HG02798 (cell line): ENCODE data around the gene TIMM50.
"Not testable (repeated sequence)": the region's sequence is repeated elsewhere in the genome, so short reads cannot be mapped to it uniquely, and the experiment has no call there.

ENCODE experiments used
- ATAC-seq: cut with Tn5 transposase; IDR thresholded peaks from one replicate; pipeline ENCODE4 v1.9.1; 2021; ENCODE audit warnings: mild to moderate bottlenecking; ENCODE audit not compliant: unreplicated experiment, poor library complexity

The TIMM50 gene

DNA sequence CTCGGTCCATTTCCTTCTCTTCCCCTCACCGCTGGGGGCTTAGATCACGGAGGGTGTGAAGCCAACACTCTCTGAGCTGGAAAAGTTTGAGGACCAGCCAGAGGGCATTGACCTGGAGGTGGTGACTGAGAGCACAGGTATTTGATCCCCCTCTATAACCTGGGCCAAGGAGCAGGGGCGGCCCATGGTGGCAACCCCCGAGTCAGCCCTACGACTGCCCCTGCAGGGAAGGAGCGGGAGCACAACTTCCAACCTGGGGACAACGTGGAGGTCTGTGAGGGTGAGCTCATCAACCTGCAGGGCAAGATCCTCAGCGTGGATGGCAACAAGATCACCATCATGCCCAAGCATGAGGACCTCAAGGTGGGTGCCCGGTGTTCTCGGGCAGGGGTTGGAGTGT, 11.6 kb upstream of the TIMM50 start:
- no peak for ATAC-seq

DNA sequence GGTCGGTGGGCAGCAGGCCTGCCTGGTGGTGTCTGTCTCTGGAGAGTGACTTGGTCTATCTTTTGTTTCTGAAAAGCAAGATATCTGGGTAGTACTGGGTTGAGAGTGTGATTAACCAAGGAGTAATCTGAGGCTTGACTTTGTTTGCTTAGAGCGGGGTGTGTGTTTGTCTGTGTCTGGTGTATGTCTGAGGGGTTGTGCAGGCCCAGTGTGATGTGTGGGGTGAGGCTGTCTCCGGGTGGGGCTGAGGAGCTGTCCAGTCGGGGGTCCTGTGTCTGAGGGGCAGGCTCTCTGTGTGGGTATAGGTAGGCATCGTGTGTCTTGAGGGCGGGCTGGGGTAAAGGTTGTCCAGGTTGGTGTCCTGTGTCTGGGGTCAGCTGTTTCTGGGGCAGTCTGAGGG, 11.1 kb upstream of the TIMM50 start:
- ATAC-seq = no peak

DNA sequence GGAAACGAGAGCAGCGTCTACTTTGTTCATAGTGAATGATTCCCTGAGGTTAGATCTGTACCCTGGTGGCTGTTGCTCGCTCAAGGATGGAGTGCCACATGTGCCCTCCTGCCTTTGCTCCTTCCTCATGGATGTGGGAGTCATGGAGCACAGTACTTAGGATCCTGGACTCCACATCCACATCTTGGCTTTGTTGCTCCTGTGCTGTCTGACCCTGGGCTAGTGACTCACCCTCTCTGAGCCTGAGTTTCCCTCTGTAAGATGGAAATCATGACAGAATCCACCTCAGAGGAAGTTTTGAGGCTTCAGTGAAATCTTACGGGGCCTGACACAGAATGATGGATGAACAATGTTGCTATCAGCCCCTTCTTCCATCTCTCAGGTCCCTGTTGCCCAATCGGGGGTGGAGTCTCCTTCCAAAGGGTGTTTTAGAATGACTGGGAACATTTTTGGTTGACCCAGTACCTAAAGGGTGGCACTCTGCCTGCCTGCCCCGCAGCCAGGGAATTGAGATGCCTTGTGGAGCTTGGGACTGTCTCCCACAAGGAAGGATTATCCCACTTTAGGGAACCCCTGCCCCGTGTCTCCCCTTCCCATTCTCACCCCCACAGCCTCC, 9.8 kb upstream of the TIMM50 start:
- no peak for ATAC-seq

DNA sequence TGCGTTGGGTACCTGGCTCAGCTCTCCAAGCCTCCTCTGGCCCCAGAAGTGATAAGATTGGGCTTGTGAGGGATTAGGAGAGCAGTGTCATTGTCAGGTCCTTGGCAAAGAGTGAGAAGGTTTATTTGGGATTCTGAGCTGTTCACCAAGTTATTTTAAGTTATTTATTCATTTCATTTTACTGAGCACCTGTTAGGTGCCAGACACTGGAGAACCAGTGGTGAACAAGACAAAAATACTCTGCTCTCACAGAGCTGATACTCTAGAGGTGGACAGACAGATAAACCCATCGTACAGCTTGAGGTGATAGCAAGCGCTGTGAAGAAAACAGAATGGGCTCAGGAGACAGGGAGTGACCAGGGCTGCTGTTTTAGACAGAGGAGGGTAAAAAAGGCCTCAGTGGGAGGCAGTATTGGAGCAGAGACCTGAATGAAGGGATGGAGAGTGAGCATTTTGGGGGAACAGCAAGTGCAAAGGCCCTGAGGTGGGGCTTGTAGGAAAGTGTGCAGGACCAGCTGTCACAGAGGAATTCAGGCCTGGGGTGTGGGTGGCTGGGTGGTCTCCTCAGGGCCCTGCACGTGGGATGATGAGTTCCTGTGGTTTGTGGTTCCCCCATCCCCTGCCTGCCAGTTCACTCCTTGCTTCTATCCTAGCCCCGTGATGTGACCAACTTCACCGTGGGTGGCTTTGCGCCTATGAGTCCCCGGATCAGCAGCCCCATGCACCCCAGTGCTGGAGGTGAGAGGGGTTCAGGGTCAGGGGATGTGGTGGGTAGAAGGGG, 8.7 kb upstream of the TIMM50 start:
- ATAC-seq = no peak

DNA sequence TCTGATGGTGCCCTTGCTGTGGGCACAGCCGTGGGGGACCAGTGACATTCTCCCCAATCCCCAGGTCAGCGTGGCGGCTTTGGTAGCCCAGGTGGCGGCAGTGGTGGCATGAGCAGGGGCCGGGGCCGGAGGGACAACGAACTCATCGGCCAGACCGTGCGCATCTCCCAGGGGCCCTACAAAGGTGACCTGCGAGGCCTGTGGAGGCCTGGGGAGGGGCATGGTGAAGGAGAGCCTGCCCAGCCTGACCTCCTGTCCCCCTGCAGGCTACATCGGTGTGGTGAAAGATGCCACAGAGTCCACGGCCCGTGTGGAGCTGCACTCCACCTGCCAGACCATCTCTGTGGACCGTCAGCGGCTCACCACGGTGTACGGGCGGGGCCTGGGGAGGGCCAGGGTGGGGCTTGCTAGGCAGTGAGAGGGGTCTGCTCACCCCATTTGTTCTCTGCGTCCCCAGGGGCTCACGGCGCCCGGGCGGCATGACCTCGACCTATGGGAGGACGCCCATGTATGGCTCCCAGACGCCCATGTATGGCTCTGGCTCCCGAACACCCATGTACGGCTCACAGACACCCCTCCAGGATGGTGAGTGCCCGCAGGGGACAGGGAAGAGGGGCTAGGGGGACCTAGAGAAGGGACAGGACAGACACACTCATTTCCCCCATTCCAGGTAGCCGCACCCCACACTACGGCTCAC, 7.7 kb upstream of the TIMM50 start:
- ATAC-seq = no peak

DNA sequence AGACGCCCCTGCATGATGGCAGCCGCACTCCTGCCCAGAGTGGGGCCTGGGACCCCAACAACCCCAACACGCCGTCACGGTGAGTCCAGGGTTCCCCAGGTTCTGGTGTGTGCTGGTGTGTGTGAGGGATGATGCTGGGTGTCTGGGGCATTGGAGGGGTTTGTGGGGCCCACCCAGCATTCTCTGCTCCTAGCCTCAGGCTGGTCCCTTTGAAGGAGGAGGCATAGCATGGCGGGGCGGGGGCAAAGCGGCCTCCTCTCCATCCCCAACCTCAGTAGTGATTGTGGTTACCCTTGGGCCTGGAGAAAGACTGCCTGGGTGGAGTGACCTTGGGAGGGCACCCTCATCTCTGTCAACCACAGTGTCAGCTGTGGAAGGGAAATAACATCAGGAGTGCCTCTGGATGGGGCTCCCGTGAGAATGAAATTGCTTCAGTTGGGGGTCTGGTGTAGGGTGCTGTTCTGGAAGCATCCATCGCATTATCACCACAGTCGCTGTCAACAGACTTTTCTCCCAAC, 7.1 kb upstream of the TIMM50 start:
- no peak for ATAC-seq

DNA sequence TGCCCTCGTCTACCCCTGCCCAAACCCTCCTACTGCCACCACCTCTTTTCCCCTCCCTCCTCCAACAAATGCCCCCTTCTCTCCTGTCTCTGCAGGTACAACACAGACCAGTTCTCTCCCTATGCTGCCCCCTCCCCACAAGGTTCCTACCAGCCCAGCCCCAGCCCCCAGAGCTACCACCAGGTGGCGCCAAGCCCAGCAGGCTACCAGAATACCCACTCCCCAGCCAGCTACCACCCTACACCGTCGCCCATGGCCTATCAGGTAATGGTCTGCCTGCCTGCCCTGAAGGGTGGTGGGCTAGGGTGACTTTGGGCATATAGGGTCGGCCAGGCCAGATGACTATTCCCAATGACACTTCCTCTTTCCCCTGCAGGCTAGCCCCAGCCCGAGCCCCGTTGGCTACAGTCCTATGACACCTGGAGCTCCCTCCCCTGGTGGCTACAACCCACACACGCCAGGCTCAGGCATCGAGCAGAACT, 6.5 kb upstream of the TIMM50 start:
- no peak for ATAC-seq

DNA sequence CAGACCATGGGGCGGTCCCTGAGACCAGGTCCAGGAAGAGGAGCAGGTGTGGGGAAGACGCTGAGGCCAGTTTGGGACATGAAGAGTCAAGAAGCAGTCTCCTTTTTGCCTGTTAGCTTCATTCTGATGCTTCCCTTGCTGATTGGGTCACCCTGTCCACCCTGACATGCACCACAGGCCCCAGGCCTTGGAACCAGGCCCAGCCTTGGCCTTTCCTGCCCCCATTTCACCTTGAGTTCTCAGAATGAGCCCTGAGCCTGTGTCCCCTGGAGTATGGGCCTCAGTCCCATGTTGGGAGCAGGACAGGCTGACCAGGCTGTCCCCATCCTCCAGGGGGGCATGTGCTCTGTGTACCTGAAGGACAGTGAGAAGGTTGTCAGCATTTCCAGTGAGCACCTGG, 4.9 kb upstream of the TIMM50 start:
- no peak for ATAC-seq

DNA sequence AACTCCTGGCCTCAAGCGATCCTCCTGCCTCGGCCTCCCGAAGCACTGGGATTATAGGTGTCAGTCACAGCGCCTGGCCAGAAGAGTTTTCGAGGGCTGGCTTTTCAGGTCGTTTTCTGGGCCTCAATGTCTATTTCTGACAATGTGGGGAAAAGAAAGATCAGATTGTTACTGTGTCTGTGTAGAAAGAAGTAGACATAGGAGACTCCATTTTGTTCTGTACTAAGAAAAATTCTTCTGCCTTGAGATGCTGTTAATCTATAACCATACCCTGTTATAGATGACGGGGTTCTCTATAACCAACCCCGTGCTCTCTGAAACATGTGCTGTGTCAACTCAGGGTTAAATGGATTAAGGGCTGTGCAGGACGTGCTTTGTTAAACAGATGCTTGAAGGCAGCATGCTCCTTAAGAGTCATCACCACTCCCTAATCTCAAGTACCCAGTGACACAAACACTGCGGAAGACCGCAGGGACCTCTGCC, 1.3 kb upstream of the TIMM50 start:
- ATAC-seq = not testable (repeated sequence)

DNA sequence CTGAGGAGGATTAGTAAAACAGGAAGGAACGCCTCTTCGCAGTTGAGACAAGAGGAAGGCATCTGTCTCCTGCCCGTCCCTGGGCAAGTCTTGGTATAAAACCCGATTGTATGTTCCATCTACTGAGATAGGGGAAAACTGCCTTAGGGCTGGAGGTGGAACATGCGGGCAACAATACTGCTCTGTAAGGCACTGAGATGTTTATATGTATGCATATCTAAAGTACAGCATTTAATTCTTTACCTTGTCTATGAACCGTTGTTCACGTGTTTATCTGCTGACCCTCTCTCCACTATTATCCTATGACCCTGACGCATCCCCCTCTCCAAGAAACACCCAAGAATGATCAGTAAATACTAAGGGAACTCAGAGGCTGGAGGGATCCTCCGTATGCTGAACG, 722 bp upstream of the TIMM50 start:
- ATAC-seq = no peak

DNA sequence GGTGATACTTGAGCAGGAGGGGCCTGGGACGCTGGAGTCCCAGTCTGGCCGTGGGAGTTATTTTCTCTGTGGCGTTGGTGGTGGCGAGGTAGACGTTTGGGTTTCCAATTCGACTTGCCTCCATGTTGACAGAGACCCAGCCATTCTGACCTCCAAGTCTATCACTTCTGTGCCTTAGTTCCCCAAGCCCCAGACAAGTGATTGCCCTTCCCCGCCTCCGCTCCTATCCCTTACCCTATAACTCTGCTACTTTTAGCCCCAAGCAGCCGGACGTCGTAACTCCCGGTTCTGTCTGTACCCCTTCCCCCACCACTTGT, 549 bp downstream of the TIMM50 start:
- ATAC-seq = no peak

DNA sequence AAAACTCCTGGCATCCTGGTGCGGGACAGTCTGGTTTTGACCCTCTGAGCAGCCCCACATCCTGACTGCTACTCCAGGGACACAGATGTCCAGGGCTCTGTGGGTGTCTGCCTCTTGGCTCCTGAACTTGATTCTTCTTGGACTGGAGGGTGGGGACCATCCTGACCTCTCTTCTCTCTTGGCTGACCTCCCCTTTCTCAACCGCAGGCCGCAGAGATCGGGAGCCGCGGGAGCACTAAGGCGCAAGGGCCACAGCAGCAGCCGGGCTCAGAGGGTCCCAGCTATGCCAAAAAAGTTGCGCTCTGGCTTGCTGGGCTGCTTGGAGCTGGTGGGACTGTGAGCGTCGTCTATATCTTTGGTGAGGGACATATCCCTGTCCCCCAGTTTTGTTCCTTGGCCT, 1.0 kb downstream of the TIMM50 start:
- no peak for ATAC-seq

DNA sequence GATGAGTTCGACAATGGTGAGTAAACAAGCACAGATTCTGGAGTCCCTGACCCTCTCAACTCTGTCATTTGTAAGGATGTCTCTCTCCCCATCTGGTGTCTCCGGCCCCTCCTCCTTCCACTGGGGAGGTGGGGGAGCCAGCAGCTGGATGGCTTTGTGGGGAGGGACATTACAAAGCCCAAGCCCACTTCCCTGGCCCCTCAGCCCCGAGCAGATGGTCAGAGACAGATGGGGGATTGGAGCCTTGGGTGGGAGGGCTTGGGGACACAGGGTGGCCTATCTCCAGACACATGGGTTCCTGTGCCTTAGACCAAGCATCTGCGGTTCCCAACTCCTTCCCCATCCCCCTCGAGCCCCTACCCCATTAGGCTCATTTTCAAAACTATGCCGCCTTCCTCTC, 2.5 kb downstream of the TIMM50 start:
- ATAC-seq = no peak

DNA sequence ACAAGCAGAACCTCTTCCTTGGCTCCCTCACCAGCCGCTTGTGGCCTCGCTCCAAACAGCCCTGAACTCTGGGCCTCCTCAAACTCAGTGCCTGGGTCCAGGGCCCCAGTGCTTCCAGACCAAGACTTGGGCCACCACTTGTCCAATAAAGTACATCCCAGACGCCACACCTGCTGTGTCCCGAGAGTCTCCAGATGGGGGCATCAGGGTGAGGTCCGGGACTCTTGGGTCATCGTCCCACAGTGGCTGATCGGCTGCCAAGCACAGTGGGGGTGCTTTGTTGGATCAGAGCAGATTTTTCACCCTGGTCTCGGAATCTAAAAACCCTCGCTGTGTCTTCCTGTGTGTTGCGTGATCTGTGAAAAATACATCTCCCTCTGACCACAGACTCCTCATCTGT, 9.1 kb downstream of the TIMM50 start:
- no peak for ATAC-seq

DNA sequence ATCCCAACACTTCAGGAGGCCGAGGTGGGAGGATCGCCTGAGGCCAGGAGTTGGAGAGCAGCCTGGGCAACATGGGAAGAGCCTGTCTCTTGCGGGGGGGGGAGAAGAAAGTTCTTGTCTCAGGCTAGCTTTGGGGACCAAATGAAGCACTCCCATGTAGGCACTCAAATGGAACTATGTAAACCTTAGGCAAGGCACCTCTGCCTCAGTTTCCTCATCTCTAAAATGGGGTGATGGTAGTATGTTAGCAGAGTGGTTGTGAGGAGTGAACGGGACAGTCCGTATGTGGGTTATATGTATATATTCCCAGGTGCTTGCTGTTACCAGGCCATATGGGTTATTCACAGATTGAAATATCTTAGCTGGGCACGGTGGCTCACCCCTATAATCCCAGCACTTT, 11.6 kb downstream of the TIMM50 start:
- ATAC-seq = no peak

DNA sequence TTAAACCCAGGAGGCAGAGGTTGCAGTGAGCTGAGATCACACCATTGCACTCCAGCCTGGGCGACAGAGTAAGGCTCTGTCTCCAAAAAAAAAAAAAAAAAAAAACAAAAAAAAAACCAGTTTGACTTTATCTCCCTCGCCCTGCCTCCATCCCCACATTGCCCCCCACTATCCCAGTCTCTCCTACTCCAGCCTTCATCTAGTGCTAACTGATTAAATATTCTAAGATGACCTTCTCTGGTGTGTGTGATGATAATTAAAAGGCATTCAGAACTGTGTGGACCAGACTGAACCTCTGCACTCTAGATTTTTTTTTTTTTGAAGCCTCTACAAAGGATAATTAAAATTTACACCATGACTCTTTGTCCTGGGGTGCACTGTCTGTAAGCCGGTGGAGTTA, 12.2 kb downstream of the TIMM50 start:
- ATAC-seq = no peak

DNA sequence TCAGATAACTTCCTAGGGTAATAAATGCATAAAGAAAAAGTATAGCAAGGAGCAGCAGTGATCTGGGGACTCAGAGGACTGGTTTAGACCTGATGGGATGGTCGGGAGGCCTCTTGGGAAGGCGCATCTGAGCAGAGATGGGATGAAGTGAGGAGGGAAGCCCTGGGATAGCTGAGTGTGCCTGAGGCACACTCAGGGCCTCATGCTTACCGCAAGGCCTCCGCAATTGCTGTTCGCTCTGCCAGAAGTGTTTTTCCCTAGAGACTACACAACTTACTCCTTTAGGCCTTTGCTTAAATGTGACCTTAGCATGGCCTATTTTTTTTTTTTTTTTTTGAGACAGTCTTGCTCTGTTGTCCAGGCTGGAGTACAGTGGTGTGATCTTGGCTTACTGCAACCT, 14.0 kb downstream of the TIMM50 start:
- no peak for ATAC-seq

DNA sequence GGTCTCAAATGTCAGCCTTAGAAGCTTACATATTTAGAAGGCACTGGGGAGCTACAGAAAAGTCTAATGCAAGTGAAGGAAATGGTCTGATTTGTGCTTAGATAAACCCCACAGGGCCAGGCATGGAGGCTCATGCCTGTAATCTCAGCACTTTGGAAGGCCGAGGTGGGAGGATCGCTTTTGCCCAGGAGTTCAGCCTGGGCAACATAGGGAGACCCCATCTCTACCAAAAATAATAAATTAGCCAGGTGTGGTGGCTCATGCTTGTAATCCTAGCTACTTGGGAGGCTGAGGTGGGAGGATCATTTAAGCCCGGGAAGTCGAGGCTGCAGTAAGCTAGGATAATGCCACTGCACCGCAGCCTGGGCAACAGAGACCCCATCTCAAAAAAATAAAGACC, 15.4 kb downstream of the TIMM50 start:
- no peak for ATAC-seq

DNA sequence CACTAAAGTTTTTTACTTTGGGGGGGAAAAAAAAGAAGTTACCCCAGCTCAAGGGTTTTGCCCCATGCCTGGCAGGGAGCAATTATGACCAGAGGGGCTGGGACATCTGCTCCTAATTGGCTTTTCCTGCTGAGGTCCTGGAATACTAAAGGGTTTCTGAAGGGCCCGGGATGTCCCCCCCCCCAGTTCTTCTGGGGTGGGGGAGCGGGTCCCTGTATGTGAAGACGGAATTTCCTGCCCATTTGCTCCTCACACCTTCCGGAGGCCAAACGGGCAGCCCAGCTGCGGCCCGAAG, 17.0 kb downstream of the TIMM50 start:
- no peak for ATAC-seq

DNA sequence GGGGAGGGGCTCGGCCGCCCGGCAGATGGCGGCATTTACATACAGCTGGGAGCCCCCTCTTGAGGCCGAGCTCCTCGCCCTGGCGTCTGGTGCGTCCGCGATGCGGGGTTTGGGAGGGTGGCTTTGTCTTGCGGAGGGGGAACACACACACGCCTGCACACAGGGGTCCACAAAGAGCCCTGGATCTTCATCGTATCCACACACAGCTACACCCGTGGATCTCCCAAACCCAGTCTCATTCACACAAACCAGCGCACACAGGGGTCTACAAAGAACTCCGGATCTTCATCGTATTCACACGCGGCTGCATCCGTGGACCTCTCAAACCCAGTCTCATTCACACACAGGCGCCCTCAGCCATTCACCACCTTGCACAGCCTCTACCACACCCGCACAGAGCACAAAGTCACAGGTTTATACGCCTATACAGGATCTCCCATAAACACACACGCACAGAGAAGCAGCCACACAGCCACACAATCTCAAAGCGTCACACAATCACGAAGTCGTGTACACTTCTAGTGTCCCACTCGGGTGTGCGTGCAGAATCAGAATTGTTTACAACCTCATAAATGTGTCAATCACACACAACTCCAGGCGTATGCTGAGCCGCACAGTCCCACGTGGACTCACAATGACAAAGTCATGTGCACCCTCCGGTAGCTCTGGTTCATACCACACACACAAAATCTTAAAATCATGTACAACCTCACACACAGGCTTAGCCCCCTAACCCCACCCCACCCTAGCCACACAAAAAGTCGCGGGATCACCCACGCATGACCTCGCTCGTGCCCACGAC, 17.6 kb downstream of the TIMM50 start:
- ATAC-seq = no peak
